Stromal cell of bone marrow (primary cell): ENCODE results near the gene TNFRSF25.

ENCODE experiments used
- DNase-seq: peaks from one replicate; pipeline ENCODE4 v3.0.0-alpha.2; 2012; ENCODE audit warnings: low read depth

TNFRSF25 gene

GRCh38 chr1:6416295-6416656 lies 49.7 kb downstream of the TNFRSF25 start:
- DNase-seq = no peak

- no peak for DNase-seq
Measured at GRCh38 chr1:6414881-6415626, 50.9 kb downstream of the TNFRSF25 start.

GRCh38 chr1:6414443-6414844 lies 51.5 kb downstream of the TNFRSF25 start:
- no peak for DNase-seq

- DNase-seq = no peak
Measured at GRCh38 chr1:6412896-6413295, 53.1 kb downstream of the TNFRSF25 start.
